GM23338 (cell line): Measurements from ENCODE around the gene SCO2. TPM values are rescaled to one million over a fixed set of nuclear protein-coding genes. Genes with fewer than 3 reads are reported as not detected.
A peak's percentile ranks its signal among the peaks of the same experiment; 100 is the strongest.

Experiments used
- ATAC-seq: fragments of 200-7000 bp; cut with Tn5 transposase; 3 replicates; pipeline ENCODE4 v1.9.1; 2020
- DNase-seq: peaks from one replicate; pipeline ENCODE4 v3.0.0-alpha.2; 2015; ENCODE audit warnings: low spot score
- H2AFZ ChIP-seq: fragments of 200-600 bp; sonication (generic); 2 replicates; pipeline ENCODE4 v1.8.0; 2016; ENCODE audit warnings: antibody characterized with exemption, mild to moderate bottlenecking, moderate library complexity
- H3F3A ChIP-seq: fragments of 200-600 bp; sonication (generic); replicated peaks from 2 replicates; pipeline ENCODE4 v1.8.0; 2017; ENCODE audit warnings: antibody characterized with exemption, mixed run types, low read depth
- H3K27ac ChIP-seq: fragments of 200-600 bp; sonication (generic); 2 replicates; pipeline ENCODE4 v1.6.1; 2016; ENCODE audit warnings: low read depth
- H3K27me3 ChIP-seq: fragments of 200-600 bp; sonication (generic); 2 replicates; pipeline ENCODE4 v1.8.0; 2016; ENCODE audit warnings: mild to moderate bottlenecking, mixed run types, moderate library complexity; ENCODE audit not compliant: insufficient read depth
- H3K36me3 ChIP-seq: fragments of 200-600 bp; sonication (generic); 2 replicates; pipeline ENCODE4 v1.8.0; 2016; ENCODE audit warnings: mild to moderate bottlenecking; ENCODE audit not compliant: insufficient read depth
- H3K4me1 ChIP-seq: fragments of 200-600 bp; sonication (generic); 2 replicates; pipeline ENCODE4 v1.8.0; 2016; ENCODE audit warnings: mild to moderate bottlenecking, moderate library complexity; ENCODE audit not compliant: insufficient read depth
- H3K4me2 ChIP-seq: fragments of 200-600 bp; sonication (generic); 2 replicates; pipeline ENCODE4 v1.7.1; 2017; ENCODE audit warnings: mixed run types
- H3K4me3 ChIP-seq: fragments of 200-600 bp; sonication (generic); 2 replicates; pipeline ENCODE4 v1.6.1; 2016; ENCODE audit warnings: mixed run types
- H3K79me2 ChIP-seq: fragments of 200-600 bp; sonication (generic); replicated peaks from 2 replicates; pipeline ENCODE4 v1.8.0; 2017; ENCODE audit warnings: mild to moderate bottlenecking; ENCODE audit not compliant: insufficient read depth
- H3K9me2 ChIP-seq: fragments of 200-600 bp; sonication (generic); 2 replicates; pipeline ENCODE4 v1.8.0; 2017; ENCODE audit not compliant: insufficient read depth
- H4K20me1 ChIP-seq: fragments of 200-600 bp; sonication (generic); replicated peaks from 2 replicates; pipeline ENCODE4 v1.8.0; 2017; ENCODE audit warnings: mild to moderate bottlenecking; ENCODE audit not compliant: insufficient read depth
- H3K27ac Mint-ChIP-seq: 2 replicates; pipeline ENCODE4 v1.8.0; 2020; ENCODE audit warnings: inconsistent platforms, mild to moderate bottlenecking, moderate library complexity, mixed read lengths
- H3K27me3 Mint-ChIP-seq: 3 replicates; pipeline ENCODE4 v1.8.0; 2022; ENCODE audit warnings: low read depth, mild to moderate bottlenecking, moderate library complexity, mixed read lengths, inconsistent platforms; ENCODE audit not compliant: insufficient read depth, poor library complexity
- H3K36me3 Mint-ChIP-seq: 3 replicates; pipeline ENCODE4 v1.8.0; 2021; ENCODE audit warnings: low read depth, mild to moderate bottlenecking, inconsistent platforms, moderate library complexity, mixed read lengths
- H3K4me1 Mint-ChIP-seq: 3 replicates; pipeline ENCODE4 v1.8.0; 2020; ENCODE audit warnings: mild to moderate bottlenecking, inconsistent platforms, mixed read lengths
- H3K4me3 Mint-ChIP-seq: 3 replicates; pipeline ENCODE4 v1.8.0; 2021; ENCODE audit warnings: moderate library complexity, mild to moderate bottlenecking, inconsistent platforms, mixed read lengths
- H3K9me3 Mint-ChIP-seq: 3 replicates; pipeline ENCODE4 v1.8.0; 2020; ENCODE audit warnings: moderate library complexity, mild to moderate bottlenecking, inconsistent platforms, mixed read lengths
- JUNB ChIP-seq: IDR thresholded peaks from one replicate; pipeline ENCODE4 v1.6.1; 2016; ENCODE audit warnings: antibody characterized with exemption; ENCODE audit not compliant: unreplicated experiment
- NANOG ChIP-seq: IDR thresholded peaks from 2 replicates; pipeline ENCODE4 v1.6.1; 2016; ENCODE audit warnings: antibody characterized with exemption, borderline replicate concordance
- POLR2AphosphoS5 ChIP-seq: IDR thresholded peaks from 2 replicates; pipeline ENCODE4 v1.6.1; 2016; ENCODE audit warnings: antibody characterized with exemption, low read depth
- STAT1 ChIP-seq: IDR thresholded peaks from one replicate; pipeline ENCODE4 v1.6.1; 2016; ENCODE audit warnings: antibody characterized with exemption; ENCODE audit not compliant: unreplicated experiment
- ZNF114 ChIP-seq: fragments of 250-450 bp; sonication (Bioruptor Pico); IDR thresholded peaks from 2 replicates; pipeline ENCODE4 v1.5.0; 2020; ENCODE audit warnings: mild to moderate bottlenecking, moderate library complexity
- ZNF331 ChIP-seq: fragments of 250-450 bp; sonication (Bioruptor Pico); IDR thresholded peaks from 2 replicates; pipeline ENCODE4 v1.5.0; 2020; ENCODE audit warnings: low read depth, mild to moderate bottlenecking, moderate library complexity
- polyA plus RNA-seq: library from polyadenylated mRNA; unstranded; fragments of >200 nt; fragmentation: Nextera tagmentation; extraction: Ambion mirVana; gene quantifications from 2 replicates; pipeline ENCODE4 v1.2.1, GENCODE V29; 2016
- total RNA-seq: library from RNA; depleted of rRNA; stranded (reverse); fragments of >200 nt; shearing (Covaris generic); gene quantifications from 2 replicates; pipeline ENCODE4 v1.2.3, GENCODE V29; 2014
- TF ChIP-seq, protein P1 (sequence below): fragments of 250-450 bp; sonication (Bioruptor Pico); IDR thresholded peaks from 2 replicates; pipeline ENCODE4 v1.5.0; 2020; ENCODE audit warnings: mild to moderate bottlenecking, moderate library complexity
- TF ChIP-seq, protein P2 (sequence below), 2 experiments: fragments of 200-600 bp in 1 of 2; sonication (generic) in 1 of 2; conservative IDR thresholded peaks; 2 replicates each; pipeline versions ENCODE4 v1.5.1 to v1.6.1; 2016 to 2017; ENCODE audit warnings: antibody characterized with exemption in 2 of 2, low read depth in 2 of 2, mild to moderate bottlenecking in 2 of 2, moderate library complexity in 1 of 2
- TF ChIP-seq, protein P3 (sequence below): IDR thresholded peaks from 2 replicates; pipeline ENCODE4 v1.6.1; 2016; ENCODE audit warnings: antibody characterized with exemption
- TF ChIP-seq, protein P4 (sequence below): IDR thresholded peaks from one replicate; pipeline ENCODE4 v1.6.1; 2018; ENCODE audit warnings: antibody characterized with exemption; ENCODE audit not compliant: unreplicated experiment

SCO2 gene
- total and polyA plus RNA-seq, 2 experiments from 2014 or later, result 2.6 to 4.9 TPM

DNA sequence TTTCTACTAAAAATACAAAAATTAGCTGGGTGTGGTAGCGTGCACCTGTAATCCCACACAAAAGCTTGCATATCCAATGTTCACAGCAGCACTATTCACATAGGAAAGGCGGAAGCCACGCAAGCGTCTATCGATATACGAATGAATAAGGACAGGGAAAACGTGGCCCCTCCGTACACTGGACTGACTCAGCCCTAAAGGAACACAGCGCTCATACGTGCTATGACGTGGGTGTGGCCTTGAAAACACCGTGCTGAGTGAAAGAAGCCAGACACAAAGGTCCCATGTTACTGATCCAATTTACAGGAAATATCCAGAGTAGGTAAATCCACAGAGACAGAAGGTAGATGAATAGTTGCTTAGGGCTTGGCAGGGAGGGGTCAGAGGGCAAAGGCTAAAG, 24.9 kb downstream of the SCO2 start (continued):
- TF ChIP-seq, protein P1, sequence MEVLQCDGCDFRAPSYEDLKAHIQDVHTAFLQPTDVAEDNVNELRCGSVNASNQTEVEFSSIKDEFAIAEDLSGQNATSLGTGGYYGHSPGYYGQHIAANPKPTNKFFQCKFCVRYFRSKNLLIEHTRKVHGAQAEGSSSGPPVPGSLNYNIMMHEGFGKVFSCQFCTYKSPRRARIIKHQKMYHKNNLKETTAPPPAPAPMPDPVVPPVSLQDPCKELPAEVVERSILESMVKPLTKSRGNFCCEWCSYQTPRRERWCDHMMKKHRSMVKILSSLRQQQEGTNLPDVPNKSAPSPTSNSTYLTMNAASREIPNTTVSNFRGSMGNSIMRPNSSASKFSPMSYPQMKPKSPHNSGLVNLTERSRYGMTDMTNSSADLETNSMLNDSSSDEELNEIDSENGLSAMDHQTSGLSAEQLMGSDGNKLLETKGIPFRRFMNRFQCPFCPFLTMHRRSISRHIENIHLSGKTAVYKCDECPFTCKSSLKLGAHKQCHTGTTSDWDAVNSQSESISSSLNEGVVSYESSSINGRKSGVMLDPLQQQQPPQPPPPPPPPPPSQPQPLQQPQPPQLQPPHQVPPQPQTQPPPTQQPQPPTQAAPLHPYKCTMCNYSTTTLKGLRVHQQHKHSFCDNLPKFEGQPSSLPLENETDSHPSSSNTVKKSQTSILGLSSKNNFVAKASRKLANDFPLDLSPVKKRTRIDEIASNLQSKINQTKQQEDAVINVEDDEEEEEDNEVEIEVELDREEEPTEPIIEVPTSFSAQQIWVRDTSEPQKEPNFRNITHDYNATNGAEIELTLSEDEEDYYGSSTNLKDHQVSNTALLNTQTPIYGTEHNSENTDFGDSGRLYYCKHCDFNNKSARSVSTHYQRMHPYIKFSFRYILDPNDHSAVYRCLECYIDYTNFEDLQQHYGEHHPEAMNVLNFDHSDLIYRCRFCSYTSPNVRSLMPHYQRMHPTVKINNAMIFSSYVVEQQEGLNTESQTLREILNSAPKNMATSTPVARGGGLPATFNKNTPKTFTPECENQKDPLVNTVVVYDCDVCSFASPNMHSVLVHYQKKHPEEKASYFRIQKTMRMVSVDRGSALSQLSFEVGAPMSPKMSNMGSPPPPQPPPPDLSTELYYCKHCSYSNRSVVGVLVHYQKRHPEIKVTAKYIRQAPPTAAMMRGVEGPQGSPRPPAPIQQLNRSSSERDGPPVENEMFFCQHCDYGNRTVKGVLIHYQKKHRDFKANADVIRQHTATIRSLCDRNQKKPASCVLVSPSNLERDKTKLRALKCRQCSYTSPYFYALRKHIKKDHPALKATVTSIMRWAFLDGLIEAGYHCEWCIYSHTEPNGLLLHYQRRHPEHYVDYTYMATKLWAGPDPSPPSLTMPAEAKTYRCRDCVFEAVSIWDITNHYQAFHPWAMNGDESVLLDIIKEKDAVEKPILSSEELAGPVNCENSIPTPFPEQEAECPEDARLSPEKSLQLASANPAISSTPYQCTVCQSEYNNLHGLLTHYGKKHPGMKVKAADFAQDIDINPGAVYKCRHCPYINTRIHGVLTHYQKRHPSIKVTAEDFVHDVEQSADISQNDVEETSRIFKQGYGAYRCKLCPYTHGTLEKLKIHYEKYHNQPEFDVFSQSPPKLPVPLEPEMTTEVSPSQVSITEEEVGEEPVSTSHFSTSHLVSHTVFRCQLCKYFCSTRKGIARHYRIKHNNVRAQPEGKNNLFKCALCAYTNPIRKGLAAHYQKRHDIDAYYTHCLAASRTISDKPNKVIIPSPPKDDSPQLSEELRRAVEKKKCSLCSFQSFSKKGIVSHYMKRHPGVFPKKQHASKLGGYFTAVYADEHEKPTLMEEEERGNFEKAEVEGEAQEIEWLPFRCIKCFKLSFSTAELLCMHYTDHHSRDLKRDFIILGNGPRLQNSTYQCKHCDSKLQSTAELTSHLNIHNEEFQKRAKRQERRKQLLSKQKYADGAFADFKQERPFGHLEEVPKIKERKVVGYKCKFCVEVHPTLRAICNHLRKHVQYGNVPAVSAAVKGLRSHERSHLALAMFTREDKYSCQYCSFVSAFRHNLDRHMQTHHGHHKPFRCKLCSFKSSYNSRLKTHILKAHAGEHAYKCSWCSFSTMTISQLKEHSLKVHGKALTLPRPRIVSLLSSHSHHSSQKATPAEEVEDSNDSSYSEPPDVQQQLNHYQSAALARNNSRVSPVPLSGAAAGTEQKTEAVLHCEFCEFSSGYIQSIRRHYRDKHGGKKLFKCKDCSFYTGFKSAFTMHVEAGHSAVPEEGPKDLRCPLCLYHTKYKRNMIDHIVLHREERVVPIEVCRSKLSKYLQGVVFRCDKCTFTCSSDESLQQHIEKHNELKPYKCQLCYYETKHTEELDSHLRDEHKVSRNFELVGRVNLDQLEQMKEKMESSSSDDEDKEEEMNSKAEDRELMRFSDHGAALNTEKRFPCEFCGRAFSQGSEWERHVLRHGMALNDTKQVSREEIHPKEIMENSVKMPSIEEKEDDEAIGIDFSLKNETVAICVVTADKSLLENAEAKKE (CRISPR knock-in tag), result no peak
- no peak for TF ChIP-seq JUNB
- TF ChIP-seq, protein P2, sequence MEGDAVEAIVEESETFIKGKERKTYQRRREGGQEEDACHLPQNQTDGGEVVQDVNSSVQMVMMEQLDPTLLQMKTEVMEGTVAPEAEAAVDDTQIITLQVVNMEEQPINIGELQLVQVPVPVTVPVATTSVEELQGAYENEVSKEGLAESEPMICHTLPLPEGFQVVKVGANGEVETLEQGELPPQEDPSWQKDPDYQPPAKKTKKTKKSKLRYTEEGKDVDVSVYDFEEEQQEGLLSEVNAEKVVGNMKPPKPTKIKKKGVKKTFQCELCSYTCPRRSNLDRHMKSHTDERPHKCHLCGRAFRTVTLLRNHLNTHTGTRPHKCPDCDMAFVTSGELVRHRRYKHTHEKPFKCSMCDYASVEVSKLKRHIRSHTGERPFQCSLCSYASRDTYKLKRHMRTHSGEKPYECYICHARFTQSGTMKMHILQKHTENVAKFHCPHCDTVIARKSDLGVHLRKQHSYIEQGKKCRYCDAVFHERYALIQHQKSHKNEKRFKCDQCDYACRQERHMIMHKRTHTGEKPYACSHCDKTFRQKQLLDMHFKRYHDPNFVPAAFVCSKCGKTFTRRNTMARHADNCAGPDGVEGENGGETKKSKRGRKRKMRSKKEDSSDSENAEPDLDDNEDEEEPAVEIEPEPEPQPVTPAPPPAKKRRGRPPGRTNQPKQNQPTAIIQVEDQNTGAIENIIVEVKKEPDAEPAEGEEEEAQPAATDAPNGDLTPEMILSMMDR (conservative IDR thresholded peaks at IDR 0.05; ENCODE audit: low read depth in 2 of 2), result no peak
- TF ChIP-seq ZNF331 (CRISPR knock-in tag), result no peak
- no peak for TF ChIP-seq NANOG
- no peak for TF ChIP-seq ZNF114 (CRISPR knock-in tag)
- TF ChIP-seq POLR2AphosphoS5, result no peak
- no peak for TF ChIP-seq STAT1

DNA sequence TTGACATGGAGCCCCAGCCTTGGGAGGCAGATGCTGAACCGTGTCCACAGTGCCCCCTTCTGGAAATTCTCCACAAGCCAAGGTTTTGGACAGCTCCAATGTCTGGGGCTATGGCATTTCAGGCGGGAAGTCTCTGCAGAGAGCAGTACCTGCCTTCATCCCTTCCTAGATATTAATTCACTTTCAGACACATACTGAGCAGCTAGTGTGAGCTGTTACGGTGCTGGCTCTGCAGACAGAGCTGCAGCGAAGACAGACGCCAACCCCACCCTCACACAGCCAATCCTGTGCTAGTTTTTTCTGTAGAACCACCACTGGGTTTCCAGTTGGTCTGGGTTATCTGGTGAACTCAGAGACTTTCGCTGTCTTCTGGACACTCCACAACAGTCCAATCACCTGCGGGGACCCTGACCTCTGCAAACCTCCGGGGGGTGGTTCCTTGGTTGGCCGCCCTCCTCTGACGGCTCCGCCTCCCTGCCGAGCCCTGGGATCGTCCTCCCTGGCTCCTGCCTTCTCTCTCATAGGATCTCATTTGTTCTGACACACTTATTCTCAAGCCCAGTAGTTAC, 27.0 kb downstream of the SCO2 start:
- no peak overlapping the region for H3K4me2 ChIP-seq
- no peaks in the 10 kb centered on the region for H4K20me1 ChIP-seq
- no peaks in the 10 kb centered on the region for H3K79me2 ChIP-seq
- H3K36me3 ChIP-seq, result no peaks in the 10 kb centered on the region
- DNase-seq, result peak; percentile 91
- no peak overlapping the region for H3K27ac ChIP-seq
- H3F3A ChIP-seq, result peaks cover 5% of the 10 kb centered on the region; the same call in 1 of the 2 replicates
- peak; percentile 96 for ATAC-seq
- H3K4me3 ChIP-seq, result no peak overlapping the region
- H3K9me3 Mint-ChIP-seq, result no peaks in the 10 kb centered on the region
- no peaks in the 10 kb centered on the region for H3K27me3 ChIP-seq
- no peaks in the 10 kb centered on the region for H3K9me2 ChIP-seq
- peaks cover 22% of the 10 kb centered on the region for H3K27me3 Mint-ChIP-seq
- no peak overlapping the region for H3K4me3 Mint-ChIP-seq
- no peak overlapping the region for H3K27ac Mint-ChIP-seq
- H2AFZ ChIP-seq, result no peak overlapping the region
- peaks cover 3% of the 10 kb centered on the region; the same call in 2 of the 3 replicates for H3K4me1 Mint-ChIP-seq
- no peaks in the 10 kb centered on the region for H3K4me1 ChIP-seq
- H3K36me3 Mint-ChIP-seq, result no peaks in the 10 kb centered on the region; the same call in 2 of the 3 replicates
- TF ChIP-seq, protein P2 (conservative IDR thresholded peaks at IDR 0.05; ENCODE audit: low read depth in 2 of 2), result peak; percentile 79 to 86
- TF ChIP-seq, protein P3, sequence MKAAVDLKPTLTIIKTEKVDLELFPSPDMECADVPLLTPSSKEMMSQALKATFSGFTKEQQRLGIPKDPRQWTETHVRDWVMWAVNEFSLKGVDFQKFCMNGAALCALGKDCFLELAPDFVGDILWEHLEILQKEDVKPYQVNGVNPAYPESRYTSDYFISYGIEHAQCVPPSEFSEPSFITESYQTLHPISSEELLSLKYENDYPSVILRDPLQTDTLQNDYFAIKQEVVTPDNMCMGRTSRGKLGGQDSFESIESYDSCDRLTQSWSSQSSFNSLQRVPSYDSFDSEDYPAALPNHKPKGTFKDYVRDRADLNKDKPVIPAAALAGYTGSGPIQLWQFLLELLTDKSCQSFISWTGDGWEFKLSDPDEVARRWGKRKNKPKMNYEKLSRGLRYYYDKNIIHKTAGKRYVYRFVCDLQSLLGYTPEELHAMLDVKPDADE, result no peak
- no peak for TF ChIP-seq STAT1
- TF ChIP-seq, protein P4, sequence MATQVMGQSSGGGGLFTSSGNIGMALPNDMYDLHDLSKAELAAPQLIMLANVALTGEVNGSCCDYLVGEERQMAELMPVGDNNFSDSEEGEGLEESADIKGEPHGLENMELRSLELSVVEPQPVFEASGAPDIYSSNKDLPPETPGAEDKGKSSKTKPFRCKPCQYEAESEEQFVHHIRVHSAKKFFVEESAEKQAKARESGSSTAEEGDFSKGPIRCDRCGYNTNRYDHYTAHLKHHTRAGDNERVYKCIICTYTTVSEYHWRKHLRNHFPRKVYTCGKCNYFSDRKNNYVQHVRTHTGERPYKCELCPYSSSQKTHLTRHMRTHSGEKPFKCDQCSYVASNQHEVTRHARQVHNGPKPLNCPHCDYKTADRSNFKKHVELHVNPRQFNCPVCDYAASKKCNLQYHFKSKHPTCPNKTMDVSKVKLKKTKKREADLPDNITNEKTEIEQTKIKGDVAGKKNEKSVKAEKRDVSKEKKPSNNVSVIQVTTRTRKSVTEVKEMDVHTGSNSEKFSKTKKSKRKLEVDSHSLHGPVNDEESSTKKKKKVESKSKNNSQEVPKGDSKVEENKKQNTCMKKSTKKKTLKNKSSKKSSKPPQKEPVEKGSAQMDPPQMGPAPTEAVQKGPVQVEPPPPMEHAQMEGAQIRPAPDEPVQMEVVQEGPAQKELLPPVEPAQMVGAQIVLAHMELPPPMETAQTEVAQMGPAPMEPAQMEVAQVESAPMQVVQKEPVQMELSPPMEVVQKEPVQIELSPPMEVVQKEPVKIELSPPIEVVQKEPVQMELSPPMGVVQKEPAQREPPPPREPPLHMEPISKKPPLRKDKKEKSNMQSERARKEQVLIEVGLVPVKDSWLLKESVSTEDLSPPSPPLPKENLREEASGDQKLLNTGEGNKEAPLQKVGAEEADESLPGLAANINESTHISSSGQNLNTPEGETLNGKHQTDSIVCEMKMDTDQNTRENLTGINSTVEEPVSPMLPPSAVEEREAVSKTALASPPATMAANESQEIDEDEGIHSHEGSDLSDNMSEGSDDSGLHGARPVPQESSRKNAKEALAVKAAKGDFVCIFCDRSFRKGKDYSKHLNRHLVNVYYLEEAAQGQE, result peak; percentile 62
